ENCODE results near the gene TFE3. TPM values are rescaled to one million over a fixed set of nuclear protein-coding genes. Genes with fewer than 3 reads are reported as not detected.

TFE3 gene
- total RNA-seq, 1 experiment from 2014 or later = 59.8 TPM

DNA sequence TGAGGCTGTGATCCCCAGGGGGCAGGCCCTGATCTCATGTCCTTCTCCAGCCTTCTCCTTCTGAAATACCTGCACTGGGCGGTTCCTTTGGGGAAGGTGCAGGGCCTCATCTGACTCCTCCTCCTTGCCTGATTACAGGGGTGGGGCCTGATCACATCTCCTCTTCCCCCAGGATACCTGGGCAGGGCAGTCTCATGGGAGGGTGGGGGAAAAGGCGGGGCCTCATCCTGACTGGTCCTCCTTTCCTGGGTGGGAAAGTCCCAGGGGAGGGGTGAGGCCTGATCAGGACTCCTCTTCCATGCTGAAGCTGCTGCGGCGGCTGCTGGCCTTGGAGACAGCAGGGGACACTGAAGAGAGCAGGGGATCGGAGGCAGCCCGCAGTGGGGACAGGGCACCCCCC lies 13.3 kb downstream of the TFE3 start:
- Histone ChIP-seq H2BK5ac (ENCODE audit: insufficient read length, low read length) (no peak overlapping the region), H3K4ac (ENCODE audit: low read depth, low read length) (no peak overlapping the region), H2BK15ac (ENCODE audit: low read depth, low read length) (no peak overlapping the region), H3K4me2 (ENCODE audit: insufficient read depth, insufficient read length, low read length) (no peak overlapping the region), H3K23me2 (ENCODE audit: insufficient read length, low read depth, low read length, poor library complexity, severe bottlenecking) (no peaks in the 10 kb centered on the region), H3T11ph (ENCODE audit: low read length) (no peak overlapping the region), H3K9ac (ENCODE audit: extremely low read depth, insufficient read length, low read length) (no peak overlapping the region), H4K91ac (ENCODE audit: insufficient read length, low read depth, low read length) (no peak overlapping the region), H3K79me2 (ENCODE audit: insufficient read depth, low read length) (no peaks in the 10 kb centered on the region), H3K4me1 (ENCODE audit: insufficient read depth, low read length) (no peaks in the 10 kb centered on the region; the same call in 1 of the 2 replicates), H3K27me3 (ENCODE audit: insufficient read depth, low read length) (no peaks in the 10 kb centered on the region), H2AK5ac (ENCODE audit: insufficient read length, low read length) (no peak overlapping the region), H2BK120ac (ENCODE audit: low read depth, low read length, poor library complexity, severe bottlenecking) (no peak overlapping the region), H2BK12ac (ENCODE audit: insufficient read length, low read depth, low read length) (no peak overlapping the region), H4K5ac (ENCODE audit: insufficient read length, low read depth, low read length) (no peak overlapping the region), H3K14ac (ENCODE audit: insufficient read depth, low read length) (no peak overlapping the region), H2AFZ (ENCODE audit: low read length) (no peak overlapping the region), H3K23ac (ENCODE audit: insufficient read length, low read depth, low read length) (no peak overlapping the region), H3K56ac (ENCODE audit: insufficient read length, low read depth, low read length) (no peak overlapping the region), H3K27ac (ENCODE audit: insufficient read length, low read depth, low read length) (no peak overlapping the region), H3K18ac (ENCODE audit: insufficient read length, low read depth, low read length) (no peak overlapping the region), H4K8ac (replicated peaks; ENCODE audit: insufficient read length, low read depth, low read length) (no peak overlapping the region), H2BK20ac (ENCODE audit: low read depth, low read length, poor library complexity, severe bottlenecking) (no peak overlapping the region), H3K9me3 (ENCODE audit: control insufficient read depth, low read depth, low read length) (no peaks in the 10 kb centered on the region), H4K20me1 (ENCODE audit: control insufficient read depth, insufficient read depth, insufficient read length) (no peaks in the 10 kb centered on the region), H3K79me1 (ENCODE audit: insufficient read depth, low read depth, low read length, poor library complexity, severe bottlenecking) (no peaks in the 10 kb centered on the region)
- peaks cover 59 to 64% of the 10 kb centered on the region in 2 experiments for H3K9me3 Mint-ChIP-seq
- peaks cover 4 to 18% of the 10 kb centered on the region in 2 experiments; a peak in 2 of 4 replicates for H3K4me1 Mint-ChIP-seq
- TF ChIP-seq CTCF (conservative IDR thresholded peaks at IDR 0.05) = no peak
- peak; percentile 88 for DNase-seq
- WGBS (ENCODE audit: extremely low coverage, insufficient read length, low lambda C conversion rate) = no CpG with 5 or more reads among the region's 6 CpGs
- H3K27me3 Mint-ChIP-seq (ENCODE audit: low read depth) = no peaks in the 10 kb centered on the region; the same call in 1 of the 2 replicates
- peaks cover 40 to 72% (median 56%) of the 10 kb centered on the region in 3 experiments for H3K36me3 Mint-ChIP-seq (ENCODE audit: insufficient read depth in 1 of 3, low read depth in 3 of 3)
- peak overlapping the region in 2 of 3 experiments; percentile 23 to 40; a peak in 2 of 7 replicates for H3K27ac Mint-ChIP-seq
- H3K4me3 Mint-ChIP-seq = no peak overlapping the region; a peak in 1 of 5 replicates

All from H9 (cell line).